Measurements from ENCODE around the gene LRRC73.

DNA sequence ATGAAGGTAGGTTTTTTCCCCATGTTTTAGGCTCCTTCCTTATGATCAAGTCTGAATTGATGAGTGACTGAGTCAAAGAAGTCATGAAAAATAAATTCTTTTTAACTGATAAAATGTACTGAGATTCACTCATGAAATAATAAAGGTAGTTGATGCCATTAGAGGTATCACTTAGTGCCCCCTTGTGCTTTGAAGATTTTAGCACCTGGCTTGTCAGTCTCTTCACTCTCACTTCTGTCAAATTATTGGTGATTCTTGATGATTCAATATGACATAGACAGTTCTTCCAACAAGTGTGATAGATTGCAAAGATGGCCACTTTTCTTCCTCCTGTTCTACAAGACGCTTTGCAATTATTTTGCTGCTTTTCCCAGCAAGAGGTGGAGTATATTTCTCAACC lies 50.6 kb downstream of the LRRC73 start:
- TF ChIP-seq, protein P1, sequence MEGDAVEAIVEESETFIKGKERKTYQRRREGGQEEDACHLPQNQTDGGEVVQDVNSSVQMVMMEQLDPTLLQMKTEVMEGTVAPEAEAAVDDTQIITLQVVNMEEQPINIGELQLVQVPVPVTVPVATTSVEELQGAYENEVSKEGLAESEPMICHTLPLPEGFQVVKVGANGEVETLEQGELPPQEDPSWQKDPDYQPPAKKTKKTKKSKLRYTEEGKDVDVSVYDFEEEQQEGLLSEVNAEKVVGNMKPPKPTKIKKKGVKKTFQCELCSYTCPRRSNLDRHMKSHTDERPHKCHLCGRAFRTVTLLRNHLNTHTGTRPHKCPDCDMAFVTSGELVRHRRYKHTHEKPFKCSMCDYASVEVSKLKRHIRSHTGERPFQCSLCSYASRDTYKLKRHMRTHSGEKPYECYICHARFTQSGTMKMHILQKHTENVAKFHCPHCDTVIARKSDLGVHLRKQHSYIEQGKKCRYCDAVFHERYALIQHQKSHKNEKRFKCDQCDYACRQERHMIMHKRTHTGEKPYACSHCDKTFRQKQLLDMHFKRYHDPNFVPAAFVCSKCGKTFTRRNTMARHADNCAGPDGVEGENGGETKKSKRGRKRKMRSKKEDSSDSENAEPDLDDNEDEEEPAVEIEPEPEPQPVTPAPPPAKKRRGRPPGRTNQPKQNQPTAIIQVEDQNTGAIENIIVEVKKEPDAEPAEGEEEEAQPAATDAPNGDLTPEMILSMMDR (IDR thresholded peaks at IDR 0.05), result no peak
- TF ChIP-seq POLR2A (IDR thresholded peaks at IDR 0.05) (no peak), EP300 (IDR thresholded peaks at IDR 0.05) (no peak)
